NCI-H128 (cell line): ENCODE measurements around the gene CILP2.

ENCODE experiments used
- DNase-seq: peaks from one replicate; lab custom pipeline; 2025; ENCODE audit not compliant: unreplicated experiment; lab: John Stamatoyannopoulos, UW

CILP2 gene

GRCh38 chr19:19543640-19544039, 5.6 kb downstream of the CILP2 start:
- DNase-seq, result no peak

GRCh38 chr19:19544257-19544953, 6.3 kb downstream of the CILP2 start:
- DNase-seq, result no peak

GRCh38 chr19:19544954-19545591, 7.0 kb downstream of the CILP2 start:
- no peak for DNase-seq

GRCh38 chr19:19545707-19546106, 7.6 kb downstream of the CILP2 start:
- no peak for DNase-seq

- no peak for DNase-seq
These were observed 8.7 kb downstream of the CILP2 start for GRCh38 chr19:19546751-19547162.

GRCh38 chr19:19547674-19548336, 9.7 kb downstream of the CILP2 start:
- DNase-seq, result no peak

GRCh38 chr19:19548915-19549759, 11.1 kb downstream of the CILP2 start:
- no peak for DNase-seq

GRCh38 chr19:19549804-19550464, 11.9 kb downstream of the CILP2 start:
- DNase-seq, result no peak

- no peak for DNase-seq
These were observed 12.4 kb downstream of the CILP2 start for GRCh38 chr19:19550485-19550929.

- DNase-seq, result no peak
These were observed 13.1 kb downstream of the CILP2 start for GRCh38 chr19:19550972-19551852.

- no peak for DNase-seq
These were observed 13.8 kb downstream of the CILP2 start for GRCh38 chr19:19551853-19552192.

- no peak for DNase-seq
These were observed 14.7 kb downstream of the CILP2 start for GRCh38 chr19:19552798-19553197.

- no peak for DNase-seq
These were observed 15.6 kb downstream of the CILP2 start for GRCh38 chr19:19553670-19554069.

GRCh38 chr19:19554074-19555023, 16.3 kb downstream of the CILP2 start:
- no peak for DNase-seq

- no peak for DNase-seq
These were observed 20.0 kb downstream of the CILP2 start for GRCh38 chr19:19558055-19558454.

- no peak for DNase-seq
These were observed 20.6 kb downstream of the CILP2 start for GRCh38 chr19:19558636-19559035.

GRCh38 chr19:19559931-19560330, 21.9 kb downstream of the CILP2 start:
- no peak for DNase-seq

- DNase-seq, result no peak
These were observed 24.0 kb downstream of the CILP2 start for GRCh38 chr19:19561946-19562664.
